HG02970 (cell line): ENCODE data around the gene PBX3.

Source experiments
- ATAC-seq: cut with Tn5 transposase; IDR thresholded peaks from one replicate; pipeline ENCODE4 v1.9.1; 2021; ENCODE audit warnings: mild to moderate bottlenecking, moderate library complexity, moderate number of reproducible peaks; ENCODE audit not compliant: unreplicated experiment, low FRiP score

PBX3 gene

GRCh38 chr9:125747053-125747764, at the start of gene PBX3:
TSS of gene PBX3 (plus strand) at chr9:125747373.
- peak; percentile 14 for ATAC-seq

- no peak for ATAC-seq
These were observed 47.3 kb upstream of the PBX3 start for GRCh38 chr9:125699870-125700269.

GRCh38 chr9:125700791-125701190, 46.4 kb upstream of the PBX3 start:
- peak; percentile 71 for ATAC-seq

- peak; percentile 25 for ATAC-seq
These were observed 45.8 kb upstream of the PBX3 start for GRCh38 chr9:125701351-125701750.

- ATAC-seq = no peak
These were observed 43.5 kb upstream of the PBX3 start for GRCh38 chr9:125703662-125704061.

- no peak for ATAC-seq
These were observed 41.3 kb upstream of the PBX3 start for GRCh38 chr9:125705893-125706292.

GRCh38 chr9:125706651-125707471, 40.3 kb upstream of the PBX3 start, which contains the start of gene MAPKAP1:
TSS of gene MAPKAP1 (minus strand) at chr9:125707208. CDS start at chr9:125672574, 34,634 bp downstream.
- peak; percentile 92 for ATAC-seq

GRCh38 chr9:125707472-125707804, 39.7 kb upstream of the PBX3 start:
- no peak for ATAC-seq

GRCh38 chr9:125726456-125727132, 20.6 kb upstream of the PBX3 start:
- ATAC-seq = no peak

- ATAC-seq = no peak
These were observed 17.0 kb upstream of the PBX3 start for GRCh38 chr9:125730168-125730567.

- ATAC-seq = no peak
These were observed 14.6 kb upstream of the PBX3 start for GRCh38 chr9:125732562-125732961.

GRCh38 chr9:125739436-125739835, 7.7 kb upstream of the PBX3 start:
- no peak for ATAC-seq

GRCh38 chr9:125742657-125743056, 4.5 kb upstream of the PBX3 start:
- no peak for ATAC-seq

- ATAC-seq = no peak
These were observed 3.3 kb upstream of the PBX3 start for GRCh38 chr9:125743682-125744428.

GRCh38 chr9:125744616-125745015, 2.6 kb upstream of the PBX3 start:
- ATAC-seq = no peak

GRCh38 chr9:125745018-125745417, 2.2 kb upstream of the PBX3 start:
- no peak for ATAC-seq

GRCh38 chr9:125745682-125746016, 1.5 kb upstream of the PBX3 start:
- no peak for ATAC-seq

GRCh38 chr9:125746017-125746773, 978 bp upstream of the PBX3 start:
- ATAC-seq = peak; percentile 67

- no peak for ATAC-seq
These were observed 460 bp upstream of the PBX3 start for GRCh38 chr9:125746774-125747052.

GRCh38 chr9:125747765-125748445, 732 bp downstream of the PBX3 start:
- no peak for ATAC-seq
